Progenitor cell of endocrine pancreas (in vitro differentiated cells): ENCODE data around the gene FBP1. TPM values are rescaled to one million over a fixed set of nuclear protein-coding genes. Genes with fewer than 3 reads are reported as not detected.

ENCODE experiments used
- DNase-seq: peaks from one replicate; pipeline ENCODE4 v3.0.0; 2021; ENCODE audit warnings: low spot score; ENCODE audit not compliant: unreplicated experiment
- H3K27ac Mint-ChIP-seq: 2 replicates; pipeline ENCODE4 v1.8.0; 2021; ENCODE audit warnings: mild to moderate bottlenecking, moderate library complexity, mixed read lengths
- H3K27me3 Mint-ChIP-seq: 2 replicates; pipeline ENCODE4 v1.8.0; 2021; ENCODE audit warnings: mixed read lengths
- H3K36me3 Mint-ChIP-seq: 2 replicates; pipeline ENCODE4 v1.8.0; 2022; ENCODE audit warnings: mixed read lengths; ENCODE audit not compliant: insufficient read depth
- H3K4me1 Mint-ChIP-seq: 2 replicates; pipeline ENCODE4 v1.8.0; 2021; ENCODE audit warnings: low read depth, mixed read lengths
- H3K4me3 Mint-ChIP-seq: 2 replicates; pipeline ENCODE4 v1.8.0; 2021; ENCODE audit warnings: low read depth, mild to moderate bottlenecking, moderate library complexity, mixed read lengths
- H3K9me3 Mint-ChIP-seq: 2 replicates; pipeline ENCODE4 v1.8.0; 2021; ENCODE audit warnings: low read depth, mixed read lengths
- CTCF ChIP-seq: fragments of 200-600 bp; sonication (generic); IDR thresholded peaks from one replicate; pipeline ENCODE4 v1.5.0; 2021; ENCODE audit warnings: antibody characterized with exemption, mild to moderate bottlenecking; ENCODE audit not compliant: unreplicated experiment
- total RNA-seq: library from RNA; stranded (reverse); gene quantifications from 2 replicates; pipeline ENCODE4 v1.2.1, GENCODE V29; 2021

Gene FBP1
- total RNA-seq, 1 donor from 2014 or later, result 4.6 TPM

- Mint-ChIP-seq H3K27ac (no peak overlapping the region), H3K4me3 (no peak overlapping the region), H3K4me1 (peaks cover 51% of the 10 kb centered on the region), H3K27me3 (no peaks in the 10 kb centered on the region), H3K9me3 (no peaks in the 10 kb centered on the region), H3K36me3 (no peaks in the 10 kb centered on the region)
- TF ChIP-seq CTCF, result no peak
- no peak for DNase-seq
Observed at GRCh38 chr9:94610181-94610606, 29.1 kb downstream of the FBP1 start.

GRCh38 chr9:94607423-94607691 is 32.0 kb downstream of the FBP1 start:
- Mint-ChIP-seq H3K27me3 (no peaks in the 10 kb centered on the region), H3K9me3 (no peaks in the 10 kb centered on the region), H3K4me1 (peaks cover 68% of the 10 kb centered on the region), H3K27ac (peak overlapping the region; percentile 88), H3K36me3 (no peaks in the 10 kb centered on the region), H3K4me3 (peak overlapping the region; percentile 37)
- no peak for DNase-seq
- TF ChIP-seq CTCF, result no peak

- Mint-ChIP-seq H3K27me3 (no peaks in the 10 kb centered on the region), H3K36me3 (no peaks in the 10 kb centered on the region), H3K9me3 (no peaks in the 10 kb centered on the region), H3K27ac (peak overlapping the region; percentile 88), H3K4me3 (peak overlapping the region; percentile 37), H3K4me1 (peaks cover 64% of the 10 kb centered on the region)
- no peak for DNase-seq
- TF ChIP-seq CTCF, result no peak
Observed at GRCh38 chr9:94606646-94607422, 32.5 kb downstream of the FBP1 start.

GRCh38 chr9:94603259-94604160 is 35.8 kb downstream of the FBP1 start:
- Mint-ChIP-seq H3K36me3 (no peaks in the 10 kb centered on the region), H3K27ac (no peak overlapping the region), H3K9me3 (no peaks in the 10 kb centered on the region), H3K4me3 (no peak overlapping the region), H3K4me1 (peaks cover 43% of the 10 kb centered on the region), H3K27me3 (no peaks in the 10 kb centered on the region)
- peak; percentile 70 for TF ChIP-seq CTCF
- peak; percentile 75 for DNase-seq

- H3K4me1 Mint-ChIP-seq, result peaks cover 36% of the 10 kb centered on the region
- H3K27me3 Mint-ChIP-seq, result no peaks in the 10 kb centered on the region
- no peak for TF ChIP-seq CTCF
- H3K4me3 Mint-ChIP-seq, result no peak overlapping the region
- H3K9me3 Mint-ChIP-seq, result no peaks in the 10 kb centered on the region
- DNase-seq, result no peak
- no peak overlapping the region for H3K27ac Mint-ChIP-seq
- H3K36me3 Mint-ChIP-seq, result no peaks in the 10 kb centered on the region
Observed at GRCh38 chr9:94602666-94603065, 36.7 kb downstream of the FBP1 start.
